Non-pigmented ciliary epithelial cell (primary cell): Measurements from ENCODE around the gene TTLL10.
"Not testable (repeated sequence)": the region's sequence is repeated elsewhere in the genome, so short reads cannot be mapped to it uniquely, and the experiment has no call there.

ENCODE experiments used
- DNase-seq: peaks from one replicate; pipeline ENCODE4 v3.0.0-alpha.2; 2010; ENCODE audit warnings: low read depth

The TTLL10 gene

GRCh38 chr1:1141911-1142250, 31.8 kb upstream of the TTLL10 start:
- DNase-seq = no peak

GRCh38 chr1:1142352-1142751, 31.3 kb upstream of the TTLL10 start:
- not testable (repeated sequence) for DNase-seq

- DNase-seq = no peak
Measured at GRCh38 chr1:1142844-1143243, 30.8 kb upstream of the TTLL10 start.

- no peak for DNase-seq
Measured at GRCh38 chr1:1143636-1144035, 30.0 kb upstream of the TTLL10 start.

GRCh38 chr1:1144122-1144842, 29.4 kb upstream of the TTLL10 start:
- no peak for DNase-seq

GRCh38 chr1:1144843-1145546, 28.7 kb upstream of the TTLL10 start:
- DNase-seq = no peak

- DNase-seq = no peak
Measured at GRCh38 chr1:1145547-1145914, 28.1 kb upstream of the TTLL10 start.

- DNase-seq = no peak
Measured at GRCh38 chr1:1146026-1146425, 27.7 kb upstream of the TTLL10 start.

GRCh38 chr1:1146596-1146995, 27.1 kb upstream of the TTLL10 start:
- no peak for DNase-seq

- DNase-seq = no peak
Measured at GRCh38 chr1:1148061-1148460, 25.6 kb upstream of the TTLL10 start.

- DNase-seq = no peak
Measured at GRCh38 chr1:1148569-1148968, 25.1 kb upstream of the TTLL10 start.

- no peak for DNase-seq
Measured at GRCh38 chr1:1149416-1149815, 24.3 kb upstream of the TTLL10 start.

GRCh38 chr1:1150100-1150499, 23.6 kb upstream of the TTLL10 start:
- DNase-seq = no peak

GRCh38 chr1:1151306-1151705, 22.4 kb upstream of the TTLL10 start:
- DNase-seq = no peak

- DNase-seq = not testable (repeated sequence)
Measured at GRCh38 chr1:1152431-1152830, 21.2 kb upstream of the TTLL10 start.

GRCh38 chr1:1153215-1153614, 20.5 kb upstream of the TTLL10 start:
- DNase-seq = not testable (repeated sequence)

GRCh38 chr1:1153874-1154273, 19.8 kb upstream of the TTLL10 start:
- no peak for DNase-seq

GRCh38 chr1:1155258-1155657, 18.4 kb upstream of the TTLL10 start:
- DNase-seq = no peak

GRCh38 chr1:1156140-1157032, 17.3 kb upstream of the TTLL10 start:
- DNase-seq = no peak

- no peak for DNase-seq
Measured at GRCh38 chr1:1157033-1157365, 16.7 kb upstream of the TTLL10 start.

- DNase-seq = peak; percentile 28
Measured at GRCh38 chr1:1157426-1157913, 16.2 kb upstream of the TTLL10 start.

GRCh38 chr1:1157914-1158710, 15.6 kb upstream of the TTLL10 start:
- DNase-seq = no peak
